HG03439 (cell line): ENCODE results near the gene CRKL.
"Not testable (repeated sequence)": the region's sequence is repeated elsewhere in the genome, so short reads cannot be mapped to it uniquely, and the experiment has no call there.

Source experiments
- ATAC-seq: cut with Tn5 transposase; IDR thresholded peaks from one replicate; pipeline ENCODE4 v1.9.1; 2021; ENCODE audit warnings: mild to moderate bottlenecking, moderate library complexity; ENCODE audit not compliant: unreplicated experiment

CRKL gene

DNA sequence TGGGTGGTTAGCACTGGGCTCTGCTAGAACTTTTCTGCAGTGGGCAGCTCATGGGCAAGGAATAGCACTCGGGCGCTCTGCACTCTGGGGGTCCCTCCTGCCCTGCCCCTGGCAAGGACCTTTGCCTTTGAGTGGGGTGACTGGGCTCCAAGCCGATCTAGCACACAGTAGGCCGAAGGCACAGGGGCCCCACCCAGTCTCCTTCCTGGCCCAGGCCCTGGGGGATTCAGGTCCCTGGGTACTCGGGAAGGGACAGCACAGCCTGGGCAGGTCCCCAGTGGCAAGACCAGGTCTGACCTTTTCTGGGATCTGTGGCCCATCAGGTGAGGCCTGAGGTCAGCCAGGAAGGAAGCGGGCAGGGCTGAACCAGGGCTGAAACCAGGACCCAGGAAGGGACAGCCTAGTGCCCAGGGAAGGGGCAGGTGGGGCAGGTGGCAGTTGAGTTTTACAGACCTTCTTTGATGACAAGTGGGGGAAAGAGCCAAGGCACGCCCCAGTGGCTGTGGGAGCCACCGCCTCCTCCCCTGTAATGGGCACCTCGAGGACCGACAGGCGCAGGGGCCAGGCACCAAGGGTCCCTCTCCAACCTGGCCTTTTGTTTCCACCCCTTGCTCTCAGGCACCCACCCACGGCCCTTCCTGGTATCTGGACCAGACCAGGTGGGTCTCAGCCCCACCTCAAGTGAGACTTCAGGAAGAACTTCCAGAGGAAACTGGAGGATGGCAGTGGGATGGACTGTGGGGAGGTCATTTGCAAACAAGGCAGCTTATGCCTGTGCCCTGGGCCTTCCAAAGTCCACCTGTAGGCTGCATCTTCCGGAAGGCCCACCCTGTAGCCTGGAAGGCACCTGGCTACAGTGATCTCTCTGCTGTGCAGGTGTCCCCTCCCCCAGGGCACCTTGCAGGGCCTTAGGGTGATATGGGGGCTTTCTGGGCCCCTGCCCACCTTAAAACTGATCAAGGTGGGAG is 49.0 kb downstream of the CRKL start:
- ATAC-seq, result no peak

DNA sequence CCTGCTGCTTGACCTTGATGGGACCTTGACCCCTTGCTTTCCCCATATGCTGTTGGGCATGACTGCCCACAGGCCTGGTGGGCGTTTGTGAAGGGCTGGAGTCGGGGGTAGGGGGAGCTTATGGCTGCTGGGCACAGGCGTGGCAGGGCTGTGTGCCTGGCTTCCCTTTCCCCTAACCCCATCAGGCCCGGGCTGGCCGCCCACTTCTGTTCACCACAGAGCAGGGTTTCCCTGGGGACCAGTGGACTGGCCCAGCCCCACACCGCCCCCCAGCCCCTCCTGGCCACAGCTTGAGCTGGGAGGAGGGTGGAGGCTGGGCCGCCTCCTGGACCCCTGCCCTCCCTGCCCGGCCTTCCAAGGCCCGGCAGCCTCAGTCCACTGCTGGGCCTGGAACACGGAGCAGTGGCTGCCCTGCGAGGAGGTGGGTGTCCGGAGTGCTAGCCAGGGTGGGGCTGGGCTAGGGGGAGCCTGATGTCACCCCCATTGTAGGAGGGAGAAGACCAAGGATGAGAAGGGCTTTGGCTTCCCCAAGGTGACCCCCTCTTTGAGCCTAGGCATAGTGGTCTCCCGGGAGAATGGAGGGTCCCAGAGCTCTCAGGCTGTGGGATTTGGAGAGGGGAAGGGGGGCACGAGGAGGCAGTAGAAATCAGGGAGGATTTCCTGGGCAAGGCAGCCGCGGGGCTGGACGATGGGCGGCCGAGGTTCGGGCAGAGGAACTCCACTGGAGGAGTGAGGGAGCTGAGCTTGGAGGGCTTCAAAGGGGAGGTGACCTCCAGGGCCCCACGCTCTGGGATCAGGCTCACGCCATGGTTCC is 49.9 kb downstream of the CRKL start, which contains the start of gene AIFM3:
AIFM3 (plus strand) TSS at position 373 of the 814 bp plus-strand sequence. CDS start 690 bp downstream, outside the sequence.
- no peak for ATAC-seq

DNA sequence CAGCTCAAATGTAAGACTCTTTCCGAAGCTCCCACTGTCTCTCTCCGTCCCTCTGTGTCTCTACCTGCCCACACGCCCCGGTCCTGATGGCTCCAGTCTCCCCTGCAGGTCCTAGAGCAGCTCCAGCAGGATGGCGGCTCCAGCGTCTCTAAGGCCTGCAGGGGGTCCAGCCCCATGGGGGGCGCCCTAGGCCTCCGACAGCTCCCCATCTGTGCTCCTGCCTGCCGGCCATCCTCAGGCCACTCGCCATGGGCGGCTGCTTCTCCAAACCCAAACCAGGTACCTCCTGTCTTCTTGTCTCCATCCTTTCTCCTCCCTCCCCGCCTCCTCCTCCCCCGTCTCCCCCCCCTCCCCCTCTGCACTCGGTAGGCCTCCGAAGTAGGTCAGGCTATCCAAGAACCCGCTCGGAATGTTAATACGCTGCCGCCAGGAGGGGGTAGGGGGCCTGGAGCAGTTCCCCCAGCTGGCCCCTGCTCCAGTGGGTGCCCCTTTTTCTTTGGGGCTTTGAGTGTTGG is 50.5 kb downstream of the CRKL start:
- no peak for ATAC-seq

DNA sequence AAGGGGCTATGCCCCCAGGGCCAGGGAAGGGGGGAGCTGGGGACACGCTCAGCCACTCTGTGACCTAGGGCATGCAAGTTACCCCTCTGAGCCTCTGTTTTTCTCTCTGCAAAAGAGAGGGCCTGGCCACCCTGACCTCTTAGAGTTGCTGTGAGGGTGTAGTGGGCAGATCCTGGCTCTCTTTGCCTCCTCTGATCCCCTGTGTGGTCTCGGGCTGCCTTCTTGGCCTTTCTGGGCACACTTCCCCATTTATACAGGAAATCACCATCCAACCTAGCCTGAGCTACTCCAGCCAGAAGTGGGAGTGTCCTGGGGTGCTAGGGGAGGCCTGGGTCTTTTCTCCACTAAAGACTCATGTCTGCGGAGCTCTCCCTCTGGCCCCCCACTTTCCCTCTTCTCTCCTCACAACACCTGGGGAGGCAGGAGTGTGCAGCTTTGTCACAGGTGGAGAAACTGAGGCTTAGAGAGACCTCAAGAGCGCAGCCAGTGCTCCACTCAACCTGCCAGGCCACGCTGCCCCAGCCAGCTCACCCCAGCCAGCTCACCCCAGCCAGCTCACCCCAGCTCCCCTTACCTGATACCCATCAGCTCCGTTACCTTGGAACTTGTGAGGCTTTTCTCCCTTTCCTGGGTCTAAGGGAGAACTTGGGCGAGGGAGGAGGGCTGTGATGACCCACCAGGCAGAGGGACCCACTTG is 51.2 kb downstream of the CRKL start:
- no peak for ATAC-seq

DNA sequence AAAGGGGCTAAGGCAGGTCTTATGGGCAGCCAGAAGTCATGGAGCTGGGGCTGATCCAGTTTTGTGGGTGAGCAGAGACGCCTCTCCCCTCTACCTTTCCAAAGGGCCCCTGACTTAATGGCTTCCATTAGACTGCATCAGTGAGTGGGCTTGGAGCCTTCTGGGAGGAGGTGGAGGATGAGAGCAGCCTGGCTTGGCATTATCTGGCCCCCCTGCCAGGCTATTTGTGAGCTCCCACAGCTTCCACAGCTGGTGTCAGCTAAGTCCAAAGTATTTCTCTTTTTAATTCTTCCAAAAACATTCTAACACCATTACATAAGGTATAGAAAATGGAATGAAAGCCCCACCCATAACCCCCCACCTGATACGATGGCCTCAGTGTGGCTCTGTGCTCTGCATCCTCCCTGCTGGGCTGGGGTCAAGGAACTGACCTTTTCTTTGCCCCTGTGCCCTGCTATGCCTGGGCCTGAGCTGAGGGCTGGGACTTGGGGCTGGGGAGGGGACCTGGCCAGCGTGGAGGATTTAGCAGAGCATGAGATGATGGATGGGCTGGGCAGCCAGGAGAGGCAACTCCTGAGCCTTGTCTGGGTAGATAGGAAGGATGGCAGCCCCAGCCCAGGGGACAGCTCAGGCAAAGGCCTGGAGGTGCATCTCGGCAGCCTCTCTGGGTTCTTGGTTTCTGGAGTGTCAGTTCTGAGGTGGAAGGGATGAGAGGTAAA is 53.9 kb downstream of the CRKL start:
- ATAC-seq, result no peak

DNA sequence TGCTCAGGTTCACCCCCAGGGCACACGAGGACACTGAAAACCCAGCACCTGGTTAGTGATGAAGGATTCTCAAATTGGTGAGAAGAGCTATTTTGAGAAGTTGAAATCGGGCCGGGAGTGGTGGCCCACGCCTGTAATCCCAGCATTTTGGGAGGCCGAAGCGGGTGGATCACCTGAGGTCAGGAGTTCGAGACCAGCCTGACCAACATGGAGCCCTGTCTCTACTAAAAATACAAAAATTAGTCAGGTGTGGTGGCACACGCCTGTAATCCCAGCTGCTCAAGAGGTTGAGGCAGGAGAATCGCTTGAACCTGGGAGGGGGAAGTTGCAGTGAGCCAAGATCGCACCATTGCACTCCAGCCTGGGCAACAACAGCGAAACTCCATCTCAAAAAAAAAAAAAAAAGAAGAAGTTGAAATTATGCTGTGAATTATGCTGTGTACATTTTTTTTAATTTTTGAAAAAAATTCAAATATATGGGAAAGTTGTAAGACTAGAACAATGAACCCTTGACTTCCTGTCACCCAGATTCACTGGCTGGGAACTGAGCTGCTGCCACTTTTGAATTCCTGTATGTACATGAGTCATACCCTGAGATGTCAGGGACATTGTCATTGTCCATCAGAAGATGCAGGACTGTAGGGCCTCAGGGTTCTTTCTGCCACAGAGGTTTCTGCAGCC is 54.9 kb downstream of the CRKL start:
- ATAC-seq, result not testable (repeated sequence)

DNA sequence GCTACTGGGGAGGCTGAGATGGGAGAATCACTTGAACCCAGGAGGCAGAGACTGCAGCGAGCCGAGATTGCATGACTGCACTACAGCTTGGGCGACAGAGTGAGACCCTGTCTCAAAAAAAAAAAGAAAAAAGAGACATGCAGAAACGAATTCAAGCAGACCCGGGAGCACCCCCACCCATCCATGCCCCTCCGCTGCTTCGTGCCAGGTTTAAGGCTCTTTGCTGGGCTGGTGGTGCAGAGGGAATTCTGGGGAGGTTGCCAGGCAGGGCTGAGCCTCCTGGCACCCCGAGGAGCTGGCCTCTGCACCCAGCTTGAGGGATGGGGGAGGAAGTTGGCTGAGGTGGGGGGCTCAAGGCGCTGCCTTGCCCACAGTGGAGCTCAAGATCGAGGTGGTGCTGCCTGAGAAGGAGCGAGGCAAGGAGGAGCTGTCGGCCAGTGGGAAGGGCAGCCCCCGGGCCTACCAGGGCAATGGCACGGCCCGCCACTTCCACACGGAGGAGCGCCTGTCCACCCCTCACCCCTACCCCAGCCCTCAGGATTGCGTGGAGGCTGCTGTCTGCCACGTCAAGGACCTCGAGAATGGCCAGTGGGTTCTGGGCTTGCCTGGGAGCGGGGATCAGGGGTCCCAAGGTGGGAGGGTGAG is 55.8 kb downstream of the CRKL start:
- ATAC-seq, result no peak

DNA sequence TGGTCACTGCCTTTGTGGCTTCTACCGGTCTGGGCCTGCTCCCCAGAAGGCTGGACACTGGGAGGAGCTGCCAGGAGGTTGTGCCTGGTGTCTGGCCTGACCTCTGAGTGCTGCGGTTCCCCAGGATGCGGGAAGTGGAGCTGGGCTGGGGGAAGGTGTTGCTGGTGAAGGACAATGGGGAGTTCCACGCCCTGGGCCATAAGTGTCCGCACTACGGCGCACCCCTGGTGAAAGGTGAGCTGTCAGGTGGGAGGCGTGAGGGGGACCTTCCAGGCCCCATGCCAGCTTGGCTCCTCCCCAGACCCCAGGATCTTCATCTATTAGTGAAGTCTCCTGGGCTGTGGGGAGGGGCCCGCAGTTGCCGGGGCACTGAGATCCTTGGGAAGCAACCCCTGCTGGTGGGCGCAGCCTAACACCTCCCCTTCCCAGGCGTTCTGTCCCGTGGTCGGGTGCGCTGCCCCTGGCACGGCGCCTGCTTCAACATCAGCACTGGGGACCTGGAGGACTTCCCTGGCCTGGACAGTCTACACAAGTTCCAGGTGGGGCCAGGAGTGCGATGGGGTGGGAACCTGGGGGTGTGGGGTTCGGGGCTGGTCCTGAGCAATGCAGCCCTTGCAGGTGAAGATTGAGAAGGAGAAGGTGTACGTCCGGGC is 56.6 kb downstream of the CRKL start:
- ATAC-seq, result no peak

DNA sequence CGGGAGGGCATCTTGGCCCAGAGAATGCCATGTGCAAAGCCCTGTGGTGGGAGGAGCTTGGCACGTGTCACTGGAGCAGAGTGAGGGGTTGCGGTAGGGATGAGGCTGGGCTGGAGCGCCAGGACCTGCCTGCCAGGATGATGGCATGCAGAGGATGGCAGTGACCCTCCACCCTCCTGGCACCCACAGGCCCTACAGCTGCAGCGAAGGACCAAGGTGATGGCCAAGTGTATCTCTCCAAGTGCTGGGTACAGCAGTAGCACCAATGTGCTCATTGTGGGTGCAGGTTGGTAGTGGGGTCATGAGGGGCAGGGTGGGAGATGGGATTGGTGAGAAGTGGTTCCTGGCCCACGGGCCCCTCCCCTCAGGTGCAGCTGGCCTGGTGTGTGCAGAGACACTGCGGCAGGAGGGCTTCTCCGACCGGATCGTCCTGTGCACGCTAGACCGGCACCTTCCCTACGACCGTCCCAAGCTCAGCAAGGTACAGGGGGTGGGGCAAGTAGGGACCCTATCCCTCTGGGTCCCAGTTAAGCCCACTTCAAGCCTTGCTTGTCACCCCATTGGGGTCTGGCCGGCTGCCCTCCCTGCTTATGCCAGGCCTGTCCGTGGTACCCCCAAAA is 57.2 kb downstream of the CRKL start:
- no peak for ATAC-seq

DNA sequence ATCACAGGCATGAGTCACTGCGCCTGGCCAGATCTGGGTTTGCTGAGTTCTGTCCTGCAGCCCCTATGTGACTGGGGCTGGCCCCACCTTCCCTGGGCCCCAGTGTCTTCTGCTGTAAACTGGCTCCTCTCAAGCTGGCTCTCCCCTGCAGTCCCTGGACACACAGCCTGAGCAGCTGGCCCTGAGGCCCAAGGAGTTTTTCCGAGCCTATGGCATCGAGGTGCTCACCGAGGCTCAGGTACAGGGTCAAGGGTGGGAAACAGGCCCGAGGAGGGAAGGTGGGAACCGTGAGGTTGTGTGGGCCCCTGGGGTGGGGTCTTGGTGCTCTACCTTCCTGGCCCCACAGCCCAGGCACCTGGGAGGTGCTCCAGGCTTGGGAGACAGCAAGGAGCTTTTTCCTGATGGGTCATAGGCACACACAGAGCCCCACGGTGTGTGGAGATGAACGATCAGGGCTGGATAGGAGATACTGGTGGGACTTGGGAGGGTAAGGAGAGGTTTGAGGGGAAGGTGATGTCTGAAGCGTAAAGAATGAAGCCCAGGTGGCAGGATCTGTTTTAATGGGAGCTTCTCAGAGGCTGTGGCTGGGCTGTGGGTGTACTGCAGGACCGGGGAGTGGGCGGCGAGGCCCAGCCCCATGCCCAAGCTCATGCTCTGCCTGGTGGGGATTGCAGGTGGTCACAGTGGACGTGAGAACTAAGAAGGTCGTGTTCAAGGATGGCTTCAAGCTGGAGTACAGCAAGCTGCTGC is 58.5 kb downstream of the CRKL start:
- ATAC-seq, result no peak

DNA sequence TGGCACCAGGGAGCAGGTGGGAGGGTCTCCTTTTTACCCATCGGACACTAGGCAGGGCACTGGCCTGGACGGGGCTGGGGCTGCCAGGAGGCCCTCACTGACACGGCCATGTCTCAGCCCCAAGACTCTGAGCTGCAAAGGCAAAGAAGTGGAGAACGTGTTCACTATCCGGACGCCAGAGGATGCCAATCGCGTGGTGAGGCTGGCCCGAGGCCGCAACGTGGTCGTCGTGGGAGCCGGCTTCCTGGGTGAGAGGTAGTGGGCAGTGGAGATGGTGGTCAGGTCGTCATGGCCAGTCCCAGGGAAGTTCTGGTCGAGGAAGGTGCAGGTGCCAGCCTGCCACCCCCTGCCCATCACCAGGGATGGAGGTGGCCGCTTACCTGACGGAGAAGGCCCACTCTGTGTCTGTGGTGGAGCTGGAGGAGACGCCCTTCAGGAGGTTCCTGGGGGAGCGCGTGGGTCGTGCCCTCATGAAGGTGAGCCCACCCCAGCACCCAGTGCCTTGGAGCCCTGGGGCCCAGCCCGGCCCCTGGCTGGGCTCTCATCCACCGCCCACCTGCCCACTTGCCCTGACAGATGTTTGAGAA is 59.2 kb downstream of the CRKL start:
- ATAC-seq, result no peak

DNA sequence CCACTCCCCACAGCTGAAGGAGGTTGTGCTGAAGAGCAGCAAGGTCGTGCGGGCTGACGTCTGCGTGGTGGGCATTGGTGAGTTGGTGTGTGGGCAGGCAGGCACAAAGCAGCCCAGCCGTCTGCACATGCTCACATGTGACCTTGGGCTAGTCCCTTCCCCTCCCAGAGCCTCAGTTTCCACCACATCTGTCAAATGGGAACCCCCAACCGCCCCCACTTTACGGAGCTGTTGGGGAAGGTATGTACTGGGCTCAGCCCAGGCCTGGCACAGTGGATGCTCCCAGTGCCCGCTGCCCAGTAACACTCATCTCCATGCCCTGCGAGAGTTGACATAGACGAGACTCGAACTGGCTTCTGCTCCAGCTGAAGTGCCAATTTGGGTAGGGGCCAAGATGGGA is 59.8 kb downstream of the CRKL start:
- ATAC-seq, result no peak

DNA sequence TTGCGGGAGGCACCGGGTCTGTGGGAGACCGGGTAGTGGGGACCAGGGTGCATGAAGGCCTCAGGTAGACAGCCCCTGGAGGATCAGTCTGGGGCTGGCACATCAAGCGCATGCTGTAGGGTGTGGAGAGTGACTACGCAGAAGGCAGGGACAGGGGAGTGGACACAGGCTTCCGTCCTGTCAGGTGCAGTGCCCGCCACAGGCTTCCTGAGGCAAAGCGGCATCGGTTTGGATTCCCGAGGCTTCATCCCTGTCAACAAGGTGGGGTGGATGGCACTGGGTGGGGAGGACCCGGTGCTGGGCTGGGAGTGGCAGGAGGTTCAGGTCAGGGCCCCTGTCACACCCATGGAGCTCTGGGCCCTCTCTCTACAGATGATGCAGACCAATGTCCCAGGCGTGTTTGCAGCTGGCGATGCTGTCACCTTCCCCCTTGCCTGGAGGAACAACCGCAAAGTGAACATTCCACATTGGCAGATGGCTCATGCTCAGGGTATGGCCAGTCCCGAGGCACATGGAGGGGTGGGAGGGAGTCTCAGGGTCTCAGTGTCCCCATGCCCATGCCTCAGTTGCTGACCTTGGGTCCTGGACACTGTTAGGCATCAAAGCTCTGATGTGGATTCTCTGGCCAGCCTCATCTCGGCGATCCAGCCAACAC is 60.4 kb downstream of the CRKL start:
- no peak for ATAC-seq

DNA sequence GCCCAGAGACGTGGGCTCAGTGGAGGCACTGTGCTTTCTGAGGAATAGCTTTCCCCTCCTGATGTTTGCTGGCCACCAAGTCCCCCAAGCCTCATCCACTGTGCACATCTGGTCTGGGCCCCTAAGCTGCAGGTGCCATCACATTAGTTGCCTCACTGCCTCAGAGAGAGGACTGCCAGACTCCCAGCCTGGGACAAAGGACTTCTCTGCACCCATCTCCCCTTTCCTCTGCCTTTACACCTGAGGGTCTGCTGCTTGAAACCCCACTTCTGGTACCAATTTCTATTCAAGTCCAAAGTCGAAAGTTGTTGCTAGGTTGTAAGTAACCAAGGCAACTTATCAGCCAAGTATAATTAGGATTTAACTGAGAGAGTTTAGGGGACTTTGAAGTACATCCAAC is 61.2 kb downstream of the CRKL start:
- ATAC-seq, result no peak

DNA sequence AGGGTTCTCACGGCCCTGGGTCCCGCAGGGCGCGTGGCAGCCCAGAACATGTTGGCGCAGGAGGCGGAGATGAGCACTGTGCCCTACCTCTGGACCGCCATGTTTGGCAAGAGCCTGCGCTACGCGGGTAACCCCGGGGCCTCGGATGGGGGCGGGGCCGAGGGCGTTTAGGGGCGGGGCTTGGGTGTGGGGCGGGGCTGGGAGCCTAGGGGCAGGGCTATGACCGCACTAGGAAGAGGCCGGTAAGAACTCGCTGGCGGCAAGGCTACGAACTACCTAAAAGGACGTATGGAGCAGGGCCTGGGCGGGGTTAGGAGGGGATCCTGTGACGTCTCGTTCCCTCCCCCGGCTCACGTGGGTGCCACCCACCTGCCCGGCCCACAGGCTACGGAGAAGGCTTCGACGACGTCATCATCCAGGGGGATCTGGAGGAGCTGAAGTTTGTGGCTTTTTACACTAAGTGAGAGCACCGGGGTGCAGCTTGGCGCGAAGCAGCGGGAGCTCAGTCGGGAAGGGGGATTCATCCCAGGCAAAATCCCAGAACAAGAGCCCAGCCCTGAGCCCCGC is 62.1 kb downstream of the CRKL start:
- ATAC-seq, result no peak

DNA sequence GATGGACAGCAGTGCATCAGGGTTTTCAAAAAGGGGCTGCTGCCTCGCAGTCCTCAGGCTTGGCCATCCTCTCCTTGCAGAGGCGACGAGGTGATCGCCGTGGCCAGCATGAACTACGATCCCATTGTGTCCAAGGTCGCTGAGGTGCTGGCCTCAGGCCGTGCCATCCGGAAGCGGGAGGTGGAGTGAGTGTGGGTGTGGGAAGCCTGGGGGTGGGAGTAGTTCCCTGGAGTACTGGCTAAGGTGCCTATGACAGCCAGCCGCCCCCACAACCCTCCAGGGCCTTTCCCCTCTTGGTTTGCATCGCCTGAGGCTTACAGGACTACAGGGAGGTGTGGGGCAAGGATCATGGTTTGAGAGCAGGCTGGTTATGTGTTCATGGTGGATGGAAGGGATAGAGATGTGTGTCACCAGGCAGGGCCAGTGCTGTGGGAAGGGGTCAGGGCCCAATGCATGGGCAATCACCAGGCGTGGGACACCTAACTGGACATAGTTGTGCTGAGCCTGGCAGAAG is 62.8 kb downstream of the CRKL start:
- ATAC-seq, result no peak
